ENCODE data around the gene TAAR8.
"Not testable (repeated sequence)": the region's sequence is repeated elsewhere in the genome, so short reads cannot be mapped to it uniquely, and the experiment has no call there.

Gene TAAR8

DNA sequence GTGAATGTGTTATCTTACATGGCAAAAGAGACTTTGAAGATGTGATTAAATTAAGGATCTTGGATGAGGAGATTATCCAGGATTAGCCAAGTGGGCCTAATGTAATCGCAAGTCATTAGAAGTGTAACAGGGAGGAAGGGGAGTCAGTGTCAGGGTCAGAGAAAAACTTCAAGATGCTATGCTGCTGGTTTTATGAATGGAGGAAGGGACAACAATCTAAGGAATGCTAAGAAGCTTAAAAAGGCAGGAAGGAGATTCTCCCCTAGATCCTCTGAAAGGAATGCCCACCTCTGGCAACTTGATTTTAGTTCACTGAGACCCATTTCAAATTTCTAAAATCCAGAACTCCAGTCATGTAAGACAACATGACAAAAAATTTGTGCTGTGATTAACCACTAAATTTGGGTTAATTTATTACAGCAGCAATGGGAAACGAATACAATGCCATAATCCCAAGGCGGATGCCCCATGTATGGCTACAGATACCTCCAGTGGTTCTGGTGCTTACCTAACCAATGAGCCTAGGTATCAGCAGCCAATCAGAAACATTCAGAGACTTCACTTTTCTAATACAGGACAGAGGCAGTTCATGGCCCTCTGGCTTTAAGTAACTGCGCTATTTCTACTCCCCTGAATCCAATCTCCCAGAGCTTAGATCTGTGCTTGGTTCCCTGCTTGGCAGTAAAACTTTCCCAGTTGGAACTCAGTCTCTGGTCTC, 3.6 kb upstream of the TAAR8 start:
- no peak for DNase-seq

DNA sequence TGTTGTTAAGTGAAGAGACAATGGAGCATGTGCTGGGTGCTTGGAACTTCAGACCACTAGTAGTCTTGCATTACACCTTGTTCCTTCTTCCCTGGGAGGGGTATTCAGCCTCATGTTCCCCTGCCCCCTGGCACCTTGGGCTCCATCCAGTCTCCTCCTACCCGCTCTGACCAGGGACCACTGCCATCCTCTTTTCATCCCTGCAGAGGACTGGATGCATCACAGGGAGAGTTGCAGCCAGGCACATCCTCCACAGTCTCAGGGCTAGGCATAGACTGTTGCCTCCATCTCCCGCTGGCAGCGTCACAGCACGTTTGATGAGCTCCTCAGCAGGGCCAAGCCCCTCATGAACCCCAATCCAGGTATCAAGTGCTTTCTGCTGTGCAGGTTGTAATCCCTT, 1.3 kb upstream of the TAAR8 start:
- DNase-seq, result no peak

GRCh38 chr6:132560087-132560486, 7.6 kb downstream of the TAAR8 start:
- DNase-seq, result not testable (repeated sequence)

DNA sequence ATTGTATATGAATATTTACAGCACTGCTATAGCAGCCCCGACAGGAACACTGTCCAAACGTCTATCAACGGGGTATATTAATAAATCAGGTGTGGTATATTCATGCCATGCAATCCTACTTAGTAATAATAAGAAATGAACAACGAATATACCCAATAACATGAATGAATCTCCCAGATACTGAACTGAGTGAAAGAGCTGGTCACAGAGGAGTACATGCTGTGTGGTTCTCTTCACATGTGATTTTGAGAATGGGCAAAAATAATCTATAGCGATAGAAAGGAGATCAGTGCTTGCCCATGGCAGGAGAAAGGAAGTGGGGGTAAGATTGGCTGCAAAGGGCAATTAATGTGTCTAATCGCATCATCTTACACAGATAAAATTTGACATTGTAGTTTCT, 13.9 kb downstream of the TAAR8 start:
- DNase-seq, result no peak

GRCh38 chr6:132567566-132567965, 15.1 kb downstream of the TAAR8 start:
- DNase-seq, result no peak

DNA sequence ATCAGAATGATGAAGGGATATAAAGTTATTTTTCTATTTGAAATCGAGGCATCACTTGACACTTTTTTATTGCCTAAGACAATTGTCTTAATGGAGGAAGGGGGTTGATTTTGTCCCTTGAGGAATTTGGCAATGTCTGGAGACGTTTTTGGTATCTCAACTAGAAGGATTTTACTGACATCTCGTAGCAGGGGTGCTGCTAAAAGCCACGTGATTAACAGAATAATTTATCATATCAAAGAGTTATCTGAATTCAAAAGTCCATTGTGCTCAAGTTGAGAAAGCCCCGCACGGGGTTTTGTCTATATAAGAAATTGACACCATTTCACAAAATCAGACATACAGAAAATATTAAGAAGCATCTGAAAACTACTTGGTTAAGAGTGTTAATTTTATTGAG, 16.1 kb downstream of the TAAR8 start:
- no peak for DNase-seq

GRCh38 chr6:132569170-132569569, 16.7 kb downstream of the TAAR8 start:
- no peak for DNase-seq

DNA sequence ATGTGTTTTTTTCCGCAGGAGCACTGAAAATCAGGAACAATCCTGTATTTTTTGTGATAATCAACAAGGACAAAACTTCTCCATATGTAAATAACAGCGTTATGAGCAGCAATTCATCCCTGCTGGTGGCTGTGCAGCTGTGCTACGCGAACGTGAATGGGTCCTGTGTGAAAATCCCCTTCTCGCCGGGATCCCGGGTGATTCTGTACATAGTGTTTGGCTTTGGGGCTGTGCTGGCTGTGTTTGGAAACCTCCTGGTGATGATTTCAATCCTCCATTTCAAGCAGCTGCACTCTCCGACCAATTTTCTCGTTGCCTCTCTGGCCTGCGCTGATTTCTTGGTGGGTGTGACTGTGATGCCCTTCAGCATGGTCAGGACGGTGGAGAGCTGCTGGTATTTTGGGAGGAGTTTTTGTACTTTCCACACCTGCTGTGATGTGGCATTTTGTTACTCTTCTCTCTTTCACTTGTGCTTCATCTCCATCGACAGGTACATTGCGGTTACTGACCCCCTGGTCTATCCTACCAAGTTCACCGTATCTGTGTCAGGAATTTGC, 17.8 kb downstream of the TAAR8 start, which contains the start of gene TAAR6:
TSS of gene TAAR6 (plus strand) at position 102 of the 557 bp plus-strand sequence. CDS start at position 102, 0 bp downstream.
- no peak for DNase-seq

- DNase-seq, result no peak
Observed at GRCh38 chr6:132571774-132572173, 19.3 kb downstream of the TAAR8 start.

DNA sequence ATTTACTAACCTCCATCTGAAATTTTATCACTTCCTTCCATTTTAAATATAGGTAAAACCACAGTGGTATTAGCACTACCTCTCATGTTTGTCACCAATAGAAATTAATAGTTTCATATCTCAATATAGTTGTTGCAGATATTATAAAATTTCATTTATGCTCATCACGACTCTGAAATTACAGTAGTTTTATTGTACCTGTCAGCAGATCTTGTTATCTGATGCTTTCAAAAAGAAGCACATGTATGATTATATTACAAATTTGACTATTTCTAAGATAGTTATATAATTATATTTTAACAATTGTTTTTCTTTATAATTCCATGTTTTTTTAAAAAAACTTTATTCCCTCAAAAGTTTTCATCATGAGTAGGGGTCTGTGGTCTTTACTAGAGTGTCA, 32.2 kb downstream of the TAAR8 start:
- no peak for DNase-seq

GRCh38 chr6:132587424-132587823, 35.0 kb downstream of the TAAR8 start:
- DNase-seq, result no peak

- DNase-seq, result no peak
Observed at GRCh38 chr6:132589454-132589853, 37.0 kb downstream of the TAAR8 start, which contains the start of gene TAAR5. Gene TAAR5 (minus strand): TSS chr6:132589741. CDS start chr6:132589686, 55 bp downstream.

DNA sequence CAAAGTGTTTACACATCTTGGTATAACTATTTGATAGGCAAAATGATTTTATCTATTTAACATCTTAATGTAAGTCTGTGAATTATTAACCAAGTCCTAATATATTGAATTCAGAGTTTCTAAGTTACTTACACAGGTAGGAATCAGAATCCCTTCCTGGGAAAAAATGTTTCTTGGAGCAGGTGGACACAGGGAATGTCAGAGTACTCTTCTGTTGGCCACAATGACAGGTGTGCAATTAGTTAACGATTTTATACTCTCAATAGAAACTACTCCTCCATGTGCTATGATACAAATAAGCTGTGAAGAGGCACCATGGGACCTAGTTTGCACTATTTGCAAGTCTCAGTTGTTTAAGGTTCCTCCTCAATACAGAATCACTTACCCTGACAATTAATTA, 37.9 kb downstream of the TAAR8 start:
- no peak for DNase-seq

- DNase-seq, result no peak
Observed at GRCh38 chr6:132592855-132593254, 40.4 kb downstream of the TAAR8 start.

DNA sequence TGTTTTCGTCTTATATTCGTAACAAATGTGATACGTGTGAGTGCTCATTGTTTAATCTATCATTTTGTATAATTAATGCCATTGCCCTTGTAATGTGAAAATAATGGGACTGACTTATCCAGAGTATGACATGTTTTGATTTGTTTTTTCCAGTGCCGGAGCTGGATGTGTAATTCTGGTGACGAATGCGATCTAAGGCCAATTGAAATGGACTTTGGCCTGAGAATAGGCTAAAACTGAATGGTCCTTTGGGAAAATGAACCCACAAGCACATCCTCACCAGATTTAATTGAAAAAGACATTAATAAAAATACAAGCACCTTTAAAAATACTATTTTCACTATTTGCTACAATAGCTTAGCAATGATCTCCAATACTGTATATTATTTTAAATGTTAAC, 43.7 kb downstream of the TAAR8 start:
- no peak for DNase-seq

DNA sequence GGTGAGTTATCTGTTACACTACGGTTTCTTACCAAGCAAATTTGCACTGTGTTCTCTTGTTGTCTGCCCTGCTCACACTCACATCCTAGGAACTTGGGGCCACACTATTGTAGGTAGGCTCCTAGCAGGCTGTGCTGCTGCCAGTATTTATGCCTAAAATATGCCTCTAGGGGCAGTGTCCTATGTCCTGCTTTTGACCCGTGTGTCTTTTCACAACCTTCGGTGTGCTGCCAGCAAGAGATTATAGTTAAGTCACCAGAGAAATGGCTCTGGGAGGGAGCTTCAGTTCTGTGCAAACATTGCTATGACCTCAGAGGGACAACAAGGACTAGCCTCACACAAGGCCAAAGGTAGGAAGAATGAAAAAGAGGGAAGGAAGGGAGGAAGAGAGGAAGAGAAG, 46.0 kb downstream of the TAAR8 start:
- DNase-seq, result no peak

- not testable (repeated sequence) for DNase-seq
Observed at GRCh38 chr6:132600900-132601299, 48.4 kb downstream of the TAAR8 start.

All from DMS79 (cell line).